ENCODE measurements around the gene AFP.

AFP gene

GRCh38 chr4:73438582-73439215, 2.7 kb downstream of the AFP start:
- no peak for DNase-seq (ENCODE audit: low read depth)

DNA sequence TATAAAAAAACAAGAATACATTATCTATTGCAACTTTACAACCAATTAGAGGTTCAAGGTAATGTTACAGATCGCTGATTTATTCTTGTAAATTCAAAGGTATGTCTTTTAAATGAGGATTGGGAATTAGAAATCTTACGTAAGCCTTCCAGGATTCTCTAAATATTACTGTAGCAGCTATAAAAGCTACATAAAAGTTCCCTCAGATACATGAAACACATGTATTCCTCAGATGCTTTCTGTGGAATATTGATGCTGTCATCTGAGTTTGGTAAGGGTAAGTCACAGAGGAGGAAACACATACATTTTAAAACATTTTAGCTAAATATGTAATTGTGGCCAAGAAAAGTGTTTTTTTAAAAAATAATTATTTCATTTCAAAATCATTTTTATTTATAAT, 3.4 kb downstream of the AFP start:
- DNase-seq (ENCODE audit: low read depth) = no peak

DNA sequence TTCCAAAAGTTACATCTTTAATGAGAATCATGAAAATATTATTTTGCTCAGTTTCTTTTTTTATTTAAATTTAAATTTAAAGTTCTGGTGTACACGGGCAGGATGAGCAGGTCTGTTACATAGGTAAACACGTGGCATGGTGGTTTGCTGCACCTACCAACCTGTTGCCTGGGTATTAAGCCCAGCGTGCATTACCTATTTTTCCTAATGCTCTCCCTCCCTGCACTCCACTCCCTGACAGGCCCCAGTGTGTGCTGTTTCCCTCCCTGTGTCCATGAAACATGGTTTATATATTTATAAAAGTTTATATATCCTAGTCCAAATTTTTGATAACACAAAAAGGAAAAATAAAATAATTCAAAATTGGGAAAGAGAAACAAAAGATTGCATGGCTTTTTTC, 4.0 kb downstream of the AFP start:
- DNase-seq (ENCODE audit: low read depth) = no peak

DNA sequence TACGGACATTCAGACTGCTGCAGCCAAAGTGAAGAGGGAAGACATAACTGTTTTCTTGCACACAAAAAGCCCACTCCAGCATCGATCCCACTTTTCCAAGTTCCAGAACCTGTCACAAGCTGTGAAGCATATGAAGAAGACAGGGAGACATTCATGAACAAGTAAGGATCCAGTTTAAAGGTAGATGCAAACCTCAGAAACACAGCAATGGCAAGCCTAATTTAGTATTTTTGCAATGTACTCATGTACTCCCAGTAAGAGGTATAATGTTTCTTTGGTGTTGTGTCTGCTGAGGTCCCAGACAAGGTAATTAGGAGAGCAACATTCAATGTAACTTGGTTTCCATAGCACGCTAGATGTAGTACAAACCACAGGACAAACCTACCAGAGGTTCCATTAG, 4.6 kb downstream of the AFP start:
- DNase-seq (ENCODE audit: low read depth) = no peak

GRCh38 chr4:73442275-73442674, 6.3 kb downstream of the AFP start:
- no peak for DNase-seq (ENCODE audit: low read depth)

DNA sequence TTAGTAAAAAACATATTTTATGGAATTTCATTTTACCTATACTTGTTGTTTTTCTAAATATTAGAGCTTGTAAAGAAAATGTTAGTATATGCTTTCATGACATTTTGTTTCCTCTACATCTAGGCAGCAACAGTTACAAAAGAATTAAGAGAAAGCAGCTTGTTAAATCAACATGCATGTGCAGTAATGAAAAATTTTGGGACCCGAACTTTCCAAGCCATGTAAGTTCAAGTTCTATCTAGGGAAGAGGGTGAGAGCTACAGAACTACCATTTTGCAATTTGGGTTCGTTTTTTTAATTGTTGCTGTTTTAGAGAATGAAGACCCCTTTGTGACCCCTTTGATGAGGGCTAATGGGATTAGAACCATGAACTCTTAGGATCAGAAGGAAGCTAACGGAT, 7.2 kb downstream of the AFP start:
- no peak for DNase-seq (ENCODE audit: low read depth)

- DNase-seq (ENCODE audit: low read depth) = no peak
Measured at GRCh38 chr4:73445383-73446335, 9.6 kb downstream of the AFP start.

GRCh38 chr4:73446336-73446938, 10.4 kb downstream of the AFP start:
- DNase-seq (ENCODE audit: low read depth) = no peak

- no peak for DNase-seq (ENCODE audit: low read depth)
Measured at GRCh38 chr4:73447671-73448070, 11.7 kb downstream of the AFP start.

- DNase-seq (ENCODE audit: low read depth) = no peak
Measured at GRCh38 chr4:73448448-73449203, 12.6 kb downstream of the AFP start.

GRCh38 chr4:73450398-73451004, 14.5 kb downstream of the AFP start:
- no peak for DNase-seq (ENCODE audit: low read depth)

GRCh38 chr4:73451404-73451803, 15.4 kb downstream of the AFP start:
- no peak for DNase-seq (ENCODE audit: low read depth)

- no peak for DNase-seq (ENCODE audit: low read depth)
Measured at GRCh38 chr4:73451981-73452747, 16.1 kb downstream of the AFP start.

DNA sequence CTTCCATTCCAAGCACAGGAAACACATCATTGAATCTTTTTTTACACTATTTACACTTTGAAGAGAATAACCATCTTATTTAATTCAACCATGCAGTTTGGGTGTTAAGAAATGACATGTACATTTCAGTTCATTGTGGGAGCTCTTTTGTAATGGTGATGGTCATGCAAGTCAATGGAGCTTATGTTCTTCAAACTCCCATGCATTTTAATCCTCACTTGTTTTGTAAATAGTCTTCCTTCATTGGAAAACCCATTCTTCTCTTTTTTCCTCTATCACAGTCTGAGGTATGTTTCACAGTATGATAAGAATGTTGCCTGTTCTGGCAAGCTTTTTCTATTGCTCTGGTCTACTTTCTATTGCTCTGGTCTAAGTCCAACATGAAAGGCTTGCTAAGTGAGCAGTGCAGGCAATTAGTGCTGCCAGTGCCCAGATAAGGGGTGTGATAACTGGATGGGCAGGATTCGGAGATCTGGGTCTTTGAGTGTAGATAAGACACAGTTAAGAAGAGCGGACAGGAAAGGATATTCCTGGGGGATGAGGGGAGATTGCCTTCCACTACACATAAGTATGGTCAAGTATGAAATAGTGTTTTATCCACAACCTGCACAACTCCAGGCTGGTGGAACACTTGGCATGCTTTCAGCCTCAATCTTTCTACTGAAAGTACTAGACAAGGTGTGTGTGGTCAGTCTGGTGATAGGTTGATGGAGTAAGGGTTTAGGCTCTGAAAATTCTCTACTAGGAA, 17.1 kb downstream of the AFP start:
- DNase-seq (ENCODE audit: low read depth) = no peak

GRCh38 chr4:73453701-73454005, 17.6 kb downstream of the AFP start:
- DNase-seq (ENCODE audit: low read depth) = no peak

DNA sequence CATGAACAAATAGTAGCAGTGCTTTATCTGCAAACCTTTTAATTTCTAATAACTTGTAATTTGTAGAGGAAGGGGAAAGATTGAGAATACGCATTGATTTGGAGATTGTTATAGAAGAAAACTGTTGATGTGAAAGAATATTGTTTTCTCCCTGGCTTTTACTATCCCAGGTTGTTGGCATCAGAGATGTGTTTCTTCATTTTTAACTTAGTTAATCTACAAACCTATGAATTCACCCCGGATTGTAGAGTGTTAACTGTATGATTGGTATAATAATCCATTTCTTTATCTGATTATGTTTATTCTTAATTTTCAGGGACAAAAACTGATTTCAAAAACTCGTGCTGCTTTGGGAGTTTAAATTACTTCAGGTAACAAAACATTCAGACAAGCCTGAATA, 18.9 kb downstream of the AFP start:
- no peak for DNase-seq (ENCODE audit: low read depth)

DNA sequence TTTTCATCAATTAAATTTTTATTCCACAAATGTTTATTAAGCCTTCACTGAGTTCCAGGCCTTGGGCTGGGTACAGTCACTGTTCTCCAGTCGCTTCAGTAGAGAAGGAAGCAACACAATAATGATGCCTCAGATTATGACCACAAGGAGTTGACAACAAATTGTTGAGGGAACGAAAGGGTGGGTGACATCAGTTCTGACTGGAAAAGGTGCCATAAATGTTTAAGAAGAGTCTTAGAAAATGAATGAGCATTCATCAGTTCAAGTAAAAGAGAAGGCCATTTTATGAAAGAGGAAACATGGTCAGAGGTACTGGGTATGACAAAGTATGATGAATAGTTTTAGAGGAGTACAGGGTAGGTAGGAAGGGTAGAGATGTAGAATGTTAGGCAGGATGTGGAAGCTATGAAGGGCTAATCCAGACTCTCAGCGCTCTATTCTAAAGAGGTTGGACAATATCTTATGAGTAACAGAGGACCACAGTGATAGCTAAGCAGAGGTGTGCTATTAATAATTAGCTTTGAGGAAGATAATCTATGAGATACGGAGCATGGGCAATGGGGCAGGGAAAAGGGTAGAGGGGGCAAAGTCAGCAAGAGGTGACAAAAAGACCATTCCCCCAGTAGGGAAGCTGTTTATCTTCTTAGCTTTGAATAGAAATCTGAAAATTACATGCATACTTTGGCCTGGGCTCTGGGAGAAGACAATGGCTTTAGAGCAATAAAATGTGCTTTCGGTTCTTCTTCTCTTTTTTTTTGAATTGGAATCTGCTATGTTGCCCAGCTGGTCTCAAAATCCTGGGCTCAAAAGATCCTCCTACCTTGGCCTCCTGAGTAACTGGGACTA, 20.4 kb downstream of the AFP start:
- no peak for DNase-seq (ENCODE audit: low read depth)

GRCh38 chr4:73458184-73459047, 22.4 kb downstream of the AFP start:
- DNase-seq (ENCODE audit: low read depth) = no peak

GRCh38 chr4:73459048-73459421, 23.0 kb downstream of the AFP start:
- no peak for DNase-seq (ENCODE audit: low read depth)
